ENCODE data around the gene PVALEF.

DNA sequence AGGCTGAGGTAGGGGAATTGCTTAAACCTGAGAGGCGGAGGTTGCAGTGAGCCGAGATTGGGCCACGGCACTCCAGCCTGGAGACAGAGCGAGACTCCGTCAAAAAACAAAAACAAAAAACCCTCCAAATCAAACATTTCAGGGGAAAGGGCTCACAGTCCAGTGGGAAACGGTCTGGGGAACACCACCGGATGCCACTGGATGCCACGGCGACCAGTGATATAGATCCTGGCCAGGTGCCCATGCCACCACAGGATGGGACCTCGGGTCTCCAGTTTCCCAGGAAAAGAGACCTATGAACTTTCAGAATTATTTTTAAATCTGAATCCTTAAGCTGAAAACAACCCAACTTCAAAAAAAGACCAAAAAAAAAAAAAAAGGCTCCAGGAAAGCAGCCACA is 45.2 kb downstream of the PVALEF start:
- TF ChIP-seq, protein P1, sequence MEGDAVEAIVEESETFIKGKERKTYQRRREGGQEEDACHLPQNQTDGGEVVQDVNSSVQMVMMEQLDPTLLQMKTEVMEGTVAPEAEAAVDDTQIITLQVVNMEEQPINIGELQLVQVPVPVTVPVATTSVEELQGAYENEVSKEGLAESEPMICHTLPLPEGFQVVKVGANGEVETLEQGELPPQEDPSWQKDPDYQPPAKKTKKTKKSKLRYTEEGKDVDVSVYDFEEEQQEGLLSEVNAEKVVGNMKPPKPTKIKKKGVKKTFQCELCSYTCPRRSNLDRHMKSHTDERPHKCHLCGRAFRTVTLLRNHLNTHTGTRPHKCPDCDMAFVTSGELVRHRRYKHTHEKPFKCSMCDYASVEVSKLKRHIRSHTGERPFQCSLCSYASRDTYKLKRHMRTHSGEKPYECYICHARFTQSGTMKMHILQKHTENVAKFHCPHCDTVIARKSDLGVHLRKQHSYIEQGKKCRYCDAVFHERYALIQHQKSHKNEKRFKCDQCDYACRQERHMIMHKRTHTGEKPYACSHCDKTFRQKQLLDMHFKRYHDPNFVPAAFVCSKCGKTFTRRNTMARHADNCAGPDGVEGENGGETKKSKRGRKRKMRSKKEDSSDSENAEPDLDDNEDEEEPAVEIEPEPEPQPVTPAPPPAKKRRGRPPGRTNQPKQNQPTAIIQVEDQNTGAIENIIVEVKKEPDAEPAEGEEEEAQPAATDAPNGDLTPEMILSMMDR (IDR thresholded peaks at IDR 0.05), result no peak
- TF ChIP-seq POLR2A (IDR thresholded peaks at IDR 0.05) (no peak), EP300 (IDR thresholded peaks at IDR 0.05) (no peak)
